Right hindlimb (tissue), 1 donor: Measurements from ENCODE around the gene NETO2.
"Not testable (repeated sequence)": the region's sequence is repeated elsewhere in the genome, so short reads cannot be mapped to it uniquely, and the experiment has no call there.

Experiments used
- DNase-seq: peaks from one replicate; pipeline ENCODE4 v3.0.0-alpha.2; 2018

Gene NETO2

GRCh38 chr16:47134550-47134949 lies 9.2 kb downstream of the NETO2 start:
- DNase-seq, result no peak

DNA sequence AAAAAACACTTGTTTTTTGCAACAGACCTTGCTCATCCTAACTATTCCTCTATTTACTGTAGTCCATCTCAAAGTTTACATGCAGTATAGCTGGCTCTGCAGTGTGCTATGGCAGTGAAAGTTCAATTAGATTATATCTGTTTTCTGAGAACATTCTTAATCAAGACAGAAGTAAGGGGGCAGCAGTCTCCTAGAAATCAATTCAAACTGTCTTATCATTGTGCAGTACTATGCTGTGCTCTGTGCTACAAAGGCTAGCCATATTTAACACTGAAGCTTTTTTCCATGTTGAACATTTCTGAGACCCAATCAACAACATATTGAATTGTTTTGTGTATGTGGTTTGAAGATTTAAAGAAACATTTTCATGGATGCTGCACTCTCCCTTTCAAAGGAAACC lies 11.4 kb downstream of the NETO2 start:
- DNase-seq, result no peak

DNA sequence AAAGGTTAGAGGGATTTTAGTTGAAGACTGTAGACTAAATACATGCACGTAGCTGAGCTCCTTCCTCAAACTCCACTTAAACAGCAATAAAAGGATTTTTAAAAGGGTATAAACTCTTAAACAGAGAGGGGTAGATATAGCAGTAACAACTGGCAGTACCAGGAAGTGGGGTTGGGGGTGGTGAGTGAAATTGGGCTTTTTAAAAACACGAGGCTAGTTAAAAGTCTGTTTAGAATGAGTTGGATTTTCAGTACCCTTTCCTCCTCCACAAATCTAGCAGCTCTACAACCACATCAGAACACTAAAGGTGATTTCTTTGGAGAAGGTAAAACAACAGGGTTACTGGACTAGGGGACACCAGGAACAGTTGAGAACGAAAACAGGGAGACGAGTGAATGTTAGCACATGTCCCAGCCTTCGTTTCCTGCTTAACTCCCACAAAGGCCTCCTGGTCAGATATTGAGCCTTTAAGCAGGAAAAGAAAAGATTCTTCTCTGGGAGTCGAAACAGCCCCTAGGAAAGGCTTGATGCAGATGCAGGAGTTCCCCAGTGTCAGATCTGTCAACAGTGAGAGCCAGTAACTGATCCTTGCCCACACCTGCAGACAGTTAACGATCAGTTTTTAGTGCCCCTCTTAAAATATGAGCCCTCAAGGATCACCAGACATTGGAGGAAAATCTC lies 13.8 kb downstream of the NETO2 start:
- no peak for DNase-seq

DNA sequence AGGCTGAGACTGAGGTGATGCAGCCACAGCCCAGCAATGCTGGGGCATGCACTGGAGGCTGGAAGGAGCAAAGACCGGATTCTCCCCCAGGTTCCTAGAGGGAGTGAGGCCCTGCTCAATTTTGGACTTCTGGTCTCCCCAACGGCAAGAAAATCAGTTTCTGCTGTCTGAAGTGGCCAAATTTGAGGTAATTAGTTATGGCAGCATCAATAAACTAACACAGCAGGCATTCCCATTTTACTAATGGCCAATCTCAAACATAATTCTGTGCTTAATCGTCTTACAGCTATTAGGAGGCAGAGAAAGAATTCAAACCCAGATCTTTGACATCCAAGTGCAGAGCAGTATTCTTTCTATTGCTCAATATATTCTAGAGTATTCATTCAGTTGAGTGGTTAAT lies 16.2 kb downstream of the NETO2 start:
- DNase-seq, result no peak

GRCh38 chr16:47125757-47126156 lies 18.0 kb downstream of the NETO2 start:
- no peak for DNase-seq

- no peak for DNase-seq
These were observed 30.6 kb downstream of the NETO2 start for GRCh38 chr16:47113130-47113529.

DNA sequence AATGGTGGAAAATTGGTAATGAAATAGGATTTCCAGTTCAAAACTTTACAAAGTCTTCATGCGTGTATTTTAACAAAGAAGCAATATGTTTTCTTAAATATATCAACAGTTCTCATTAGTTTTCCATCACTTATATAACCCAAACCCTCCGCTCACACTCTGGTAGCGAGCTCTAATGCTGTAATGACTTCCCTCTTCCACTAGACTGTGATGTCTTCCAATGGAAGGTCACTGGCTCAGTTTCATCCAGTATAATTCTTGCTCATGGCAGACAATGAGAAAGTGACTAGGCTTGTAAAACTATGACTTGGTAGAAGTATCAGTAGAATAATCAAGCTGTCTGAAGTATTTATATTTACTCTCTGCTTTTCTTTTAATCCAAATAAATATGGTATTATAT lies 32.8 kb downstream of the NETO2 start:
- no peak for DNase-seq

GRCh38 chr16:47109361-47109760 lies 34.4 kb downstream of the NETO2 start:
- DNase-seq, result no peak

- not testable (repeated sequence) for DNase-seq
These were observed 40.8 kb downstream of the NETO2 start for GRCh38 chr16:47102921-47103320.

- DNase-seq, result not testable (repeated sequence)
These were observed 46.6 kb downstream of the NETO2 start for GRCh38 chr16:47097154-47097553.

DNA sequence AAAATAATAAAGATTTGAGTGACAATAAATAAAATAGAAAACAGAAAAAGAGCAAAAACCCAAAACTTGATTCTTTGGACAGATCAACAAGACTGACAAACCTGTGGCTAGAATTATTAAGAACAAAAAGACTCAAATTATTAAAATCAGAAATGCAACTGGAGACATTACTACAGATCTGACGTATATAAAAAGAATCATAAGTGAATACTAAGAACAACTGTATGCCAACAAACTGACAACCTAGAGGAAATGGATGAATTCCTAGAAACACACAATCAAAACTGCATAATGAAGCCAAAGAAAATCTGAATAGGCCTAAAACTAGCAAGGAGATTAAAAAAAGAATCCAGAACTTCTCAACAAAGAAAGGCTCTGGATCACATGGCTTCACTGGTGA lies 47.4 kb downstream of the NETO2 start:
- DNase-seq, result no peak

- DNase-seq, result no peak
These were observed 59.5 kb downstream of the NETO2 start for GRCh38 chr16:47084198-47084597.

DNA sequence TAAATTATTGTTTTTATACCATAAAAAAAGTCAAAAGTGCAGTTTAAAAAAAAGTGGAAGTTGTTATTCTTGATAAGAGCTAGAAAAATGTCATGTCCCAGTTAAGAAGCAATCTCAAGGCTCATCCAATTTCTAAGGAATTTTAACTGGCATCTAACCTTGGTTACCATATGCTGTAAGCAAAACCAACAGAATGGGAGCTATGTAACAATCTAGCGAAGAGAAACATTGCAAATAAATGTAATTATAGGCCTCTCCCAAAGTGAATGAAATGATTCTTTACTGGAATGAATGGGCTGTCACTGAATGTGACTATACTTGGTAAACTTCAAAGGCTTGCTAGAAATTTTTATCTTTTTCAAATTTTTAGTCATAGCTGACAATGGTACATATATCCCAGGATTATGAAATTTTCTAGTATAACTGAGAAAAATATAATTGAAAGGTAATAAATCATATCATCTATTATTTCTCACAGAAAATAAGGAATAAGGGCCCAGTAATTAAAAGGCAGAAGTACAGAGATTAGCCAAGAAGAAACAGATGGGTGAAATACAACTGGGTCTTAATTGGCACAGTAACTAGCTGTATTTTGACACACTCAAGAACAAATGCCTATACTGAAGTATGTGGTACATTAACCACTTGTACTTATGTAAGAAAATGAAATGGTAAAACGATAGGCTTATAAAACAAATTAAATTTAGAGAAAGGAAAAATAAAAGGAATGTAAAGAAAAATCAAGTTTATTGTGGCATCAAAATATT lies 61.5 kb downstream of the NETO2 start:
- DNase-seq, result no peak

GRCh38 chr16:47081115-47081514 lies 62.6 kb downstream of the NETO2 start:
- no peak for DNase-seq

GRCh38 chr16:47079860-47080259 lies 63.9 kb downstream of the NETO2 start:
- no peak for DNase-seq

DNA sequence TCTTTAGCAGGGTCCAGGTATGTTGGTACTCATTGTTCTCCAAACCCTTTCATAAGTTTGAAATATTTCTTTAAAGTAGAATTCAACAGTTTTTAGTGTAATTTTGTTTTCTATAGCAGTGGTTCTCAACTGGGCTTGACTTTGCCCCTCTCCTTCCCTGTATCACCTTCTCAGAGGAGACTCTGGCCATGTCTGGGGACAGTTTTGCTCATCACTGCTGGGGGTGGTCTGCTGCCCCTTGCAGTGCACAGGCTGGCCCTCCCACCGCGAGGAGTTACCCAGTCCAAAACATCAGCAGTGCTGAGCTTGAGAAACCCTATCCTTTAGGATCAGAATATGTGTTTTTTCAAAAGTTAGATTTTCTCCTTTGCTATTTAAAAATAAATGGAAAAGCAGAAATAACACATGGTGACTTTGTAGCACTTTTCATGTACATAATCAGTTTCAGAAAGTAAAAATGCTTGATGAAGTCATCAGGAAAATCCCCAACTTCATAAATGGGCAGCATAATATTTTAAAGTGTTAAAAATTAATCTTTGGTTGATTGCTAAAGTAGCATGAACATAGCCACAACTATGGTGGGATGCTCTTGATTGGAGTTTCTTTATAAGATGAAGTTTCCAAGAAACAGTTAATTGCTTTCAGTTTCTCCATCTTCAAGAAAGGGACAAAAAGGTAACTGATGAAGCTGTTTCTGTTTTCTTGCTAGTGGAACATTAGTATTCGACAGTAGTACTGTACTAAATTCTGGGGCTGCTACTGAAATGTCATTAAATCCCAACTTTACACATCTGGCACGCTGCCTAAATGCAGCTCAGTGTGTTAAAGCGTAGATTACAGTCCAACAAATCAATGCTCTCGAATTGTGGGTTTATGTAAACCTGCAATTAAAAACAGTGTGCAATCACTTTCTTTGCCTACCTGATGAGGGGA lies 70.3 kb downstream of the NETO2 start:
- DNase-seq, result no peak

GRCh38 chr16:47072158-47072557 lies 71.6 kb downstream of the NETO2 start:
- DNase-seq, result no peak

GRCh38 chr16:47069841-47070584 lies 73.7 kb downstream of the NETO2 start:
- DNase-seq, result no peak

DNA sequence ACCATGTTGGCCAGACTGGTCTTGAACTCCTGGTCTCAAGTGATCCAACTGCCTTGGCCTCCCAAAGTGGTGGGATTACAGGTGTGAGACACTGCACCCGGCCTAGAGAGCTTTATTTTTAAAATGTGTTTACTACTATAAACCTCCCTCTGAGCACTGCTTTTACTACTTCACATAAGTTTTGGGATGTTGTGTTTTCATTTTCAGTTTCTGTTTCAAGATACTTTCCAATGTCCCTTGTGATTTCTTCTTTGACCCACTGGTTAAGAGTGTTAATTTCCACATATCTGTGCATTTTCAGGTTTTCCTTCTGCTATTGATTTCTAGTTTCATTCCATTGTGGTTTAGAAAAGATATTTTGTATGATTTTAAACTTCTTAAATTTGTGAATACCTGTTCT lies 74.4 kb downstream of the NETO2 start:
- DNase-seq, result no peak

DNA sequence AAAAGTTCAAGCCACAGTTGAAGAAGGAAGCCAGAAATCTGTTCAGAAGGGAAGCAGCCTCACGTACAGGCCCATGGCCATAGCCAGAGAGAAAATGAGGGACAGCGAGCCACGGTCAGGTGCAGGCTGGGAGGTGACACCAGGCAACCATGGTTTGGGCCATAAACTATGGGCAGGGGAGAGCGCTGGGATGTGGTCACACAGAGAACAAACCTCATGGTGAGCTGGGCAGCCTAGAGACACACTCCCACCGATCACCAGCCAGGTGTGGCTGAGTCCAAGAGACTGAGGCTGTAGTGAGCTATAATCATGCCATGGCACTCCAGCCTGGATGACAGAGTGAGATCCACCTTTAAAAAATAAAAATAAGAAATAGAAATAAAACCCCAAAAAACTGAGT lies 76.5 kb downstream of the NETO2 start:
- no peak for DNase-seq

GRCh38 chr16:47065766-47066688 lies 77.7 kb downstream of the NETO2 start:
- DNase-seq, result no peak

DNA sequence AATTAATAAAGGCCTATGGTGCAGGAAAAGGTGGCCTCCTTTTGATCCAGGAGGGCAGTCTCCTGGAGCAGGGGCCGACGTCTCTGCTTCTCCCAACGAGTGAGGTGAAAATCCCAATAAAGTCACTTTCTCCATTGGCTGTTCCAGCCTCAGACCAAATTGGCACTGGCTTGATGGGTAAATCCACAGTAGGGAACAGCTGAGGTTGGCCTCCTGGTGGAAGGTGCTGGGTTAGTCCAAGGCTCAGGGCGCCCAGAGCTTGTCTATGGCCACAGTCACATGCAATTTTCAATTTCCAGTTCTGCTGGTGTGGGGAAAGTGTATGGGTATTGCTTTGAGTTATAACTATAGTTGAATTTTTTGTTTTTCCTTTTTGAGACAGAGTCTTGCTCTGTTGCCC lies 79.0 kb downstream of the NETO2 start:
- no peak for DNase-seq
